ENCODE data around the gene DUSP22.

DUSP22 gene

DNA sequence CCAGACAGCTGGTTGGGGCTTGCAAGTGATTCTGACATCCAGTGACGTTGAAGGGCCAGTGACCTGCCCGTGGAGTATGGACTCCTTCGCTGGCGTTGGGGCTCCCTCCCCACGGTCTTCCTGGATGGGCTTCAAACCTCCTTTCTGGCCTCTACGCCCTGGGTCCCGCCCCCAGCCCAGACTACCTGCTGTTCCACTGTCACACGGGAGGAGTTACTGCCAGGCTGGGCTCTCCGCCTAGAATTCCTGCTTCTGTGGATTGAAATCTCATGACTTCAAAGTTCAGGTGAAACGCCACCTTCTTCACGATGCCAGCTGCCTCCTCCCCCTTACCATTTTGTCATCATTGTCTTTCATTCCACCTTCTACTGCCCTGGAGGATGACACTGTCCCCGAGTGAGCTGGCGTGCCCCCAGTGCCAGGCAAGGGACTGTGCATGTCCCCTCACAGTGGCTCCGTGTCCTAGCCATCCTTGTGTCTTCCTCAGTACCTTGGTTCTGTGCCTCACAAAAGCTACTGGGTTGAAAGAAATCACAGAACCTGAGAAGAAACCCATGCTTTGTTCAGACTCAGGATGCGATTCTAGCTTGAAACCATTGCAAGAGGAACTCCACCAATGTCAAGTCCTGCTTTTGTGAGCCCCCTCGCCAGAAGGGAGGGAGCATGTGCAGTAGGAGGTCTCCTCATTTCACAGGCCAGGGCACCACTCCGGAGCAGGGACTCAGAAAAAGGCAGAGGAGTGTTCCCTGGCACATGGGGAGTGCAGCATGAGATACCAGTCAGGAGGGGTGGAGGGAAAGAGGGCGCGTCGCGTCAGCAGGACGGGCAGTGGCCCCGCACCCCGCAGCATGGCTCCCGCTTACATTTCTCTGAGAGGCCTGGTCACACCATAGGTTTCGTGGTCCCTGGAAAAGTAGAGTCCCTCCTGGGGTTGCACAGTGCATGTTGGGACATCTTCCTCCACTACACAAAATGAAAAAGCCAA is 88.2 kb downstream of the DUSP22 start:
- DNase-seq (ENCODE audit: low spot score) = no peak

DNA sequence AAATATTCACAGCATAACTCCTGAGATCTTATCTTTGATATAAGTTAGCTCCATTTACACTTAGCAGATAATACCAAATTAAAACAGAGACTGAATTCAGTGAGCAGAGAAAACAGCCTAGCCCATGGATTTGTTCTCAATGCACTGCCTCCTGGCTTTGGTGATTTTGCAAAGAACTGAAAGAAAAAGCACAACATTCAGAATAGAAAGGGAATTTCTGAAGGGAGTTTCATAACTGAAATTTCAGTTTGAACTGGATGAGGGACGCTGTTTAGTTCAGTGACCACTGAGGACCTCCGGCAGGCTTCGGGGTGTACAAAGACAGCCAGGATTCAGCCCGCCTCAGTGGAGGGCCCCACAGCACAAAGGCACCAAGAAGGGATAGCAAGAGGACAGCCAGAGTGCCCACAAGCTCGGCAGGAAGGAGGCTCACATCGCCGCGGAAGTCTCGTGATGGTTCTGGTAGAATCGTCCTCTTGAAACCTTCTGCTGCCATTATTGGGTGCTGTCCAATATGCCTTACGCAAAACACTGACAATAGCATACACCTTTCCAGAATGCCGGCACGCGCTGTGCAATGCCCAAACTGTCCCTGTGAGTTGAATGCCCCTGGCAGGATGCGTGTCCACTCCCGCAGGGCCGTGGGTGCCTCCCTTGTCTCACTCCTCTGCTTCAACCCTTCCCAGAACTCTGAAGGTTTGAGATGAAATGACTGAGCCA is 89.6 kb downstream of the DUSP22 start:
- DNase-seq (ENCODE audit: low spot score) = no peak

DNA sequence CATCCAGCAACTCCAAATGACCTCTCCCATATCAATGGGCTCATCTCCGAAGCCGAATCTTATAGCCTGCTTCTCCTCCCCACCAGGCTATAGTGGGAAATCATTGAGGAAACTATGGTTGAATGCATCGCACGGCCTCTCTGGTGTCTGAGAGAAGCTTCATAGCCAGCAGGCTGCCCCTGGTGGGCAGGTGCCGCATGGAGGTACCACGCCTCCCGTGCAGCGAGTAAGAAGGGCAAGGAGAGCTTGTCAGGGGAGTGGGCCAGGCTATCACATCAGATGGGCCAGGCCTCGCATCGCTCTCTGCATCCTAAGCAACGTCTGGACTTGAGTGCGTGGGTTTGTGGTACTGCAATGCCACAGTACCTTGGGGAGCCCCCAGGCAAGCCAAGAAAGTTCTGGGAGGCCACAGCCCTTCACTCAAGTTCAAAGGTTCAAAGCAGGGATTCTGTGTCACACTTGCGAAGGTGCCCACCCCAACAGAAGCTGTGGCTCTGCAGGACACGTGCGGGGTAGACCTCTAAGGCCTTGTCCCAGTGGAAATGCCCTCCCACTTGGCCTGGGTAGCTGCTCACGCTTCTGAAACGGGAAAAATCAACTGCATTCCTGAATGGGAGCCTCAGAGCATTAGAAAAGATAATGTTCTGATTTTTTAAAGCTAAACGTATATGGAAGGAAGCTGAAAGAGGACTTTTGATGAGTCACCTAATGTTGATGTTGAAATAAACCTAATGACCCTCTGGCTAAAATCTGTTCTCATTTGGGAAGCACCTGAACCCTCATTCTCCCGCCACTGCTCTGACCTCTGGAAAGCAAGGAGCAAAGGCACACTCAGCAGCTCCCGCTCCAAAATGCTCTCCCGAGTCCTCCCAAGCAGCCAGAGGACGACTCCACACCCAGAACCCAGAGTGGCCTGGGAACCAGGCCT is 90.9 kb downstream of the DUSP22 start:
- DNase-seq (ENCODE audit: low spot score) = no peak

DNA sequence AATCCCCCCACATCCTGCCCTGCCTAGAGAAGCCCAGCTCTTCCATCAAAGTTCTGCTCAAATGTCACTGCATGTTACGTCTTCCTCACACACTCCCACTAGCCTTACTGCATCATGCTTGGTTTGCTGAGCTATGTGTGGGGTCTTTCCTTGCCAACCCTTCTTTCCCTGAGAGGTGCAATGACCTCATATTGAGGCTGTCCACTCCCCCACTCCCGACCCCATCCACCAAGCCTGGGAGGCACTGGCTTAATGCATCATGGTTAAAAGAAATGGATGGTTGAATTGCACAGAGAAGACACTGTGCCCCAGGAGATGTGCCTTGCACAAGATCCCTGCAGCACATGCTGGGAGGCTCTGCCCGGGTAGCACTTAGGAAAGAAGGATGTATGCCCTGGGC is 91.6 kb downstream of the DUSP22 start:
- DNase-seq (ENCODE audit: low spot score) = no peak

DNA sequence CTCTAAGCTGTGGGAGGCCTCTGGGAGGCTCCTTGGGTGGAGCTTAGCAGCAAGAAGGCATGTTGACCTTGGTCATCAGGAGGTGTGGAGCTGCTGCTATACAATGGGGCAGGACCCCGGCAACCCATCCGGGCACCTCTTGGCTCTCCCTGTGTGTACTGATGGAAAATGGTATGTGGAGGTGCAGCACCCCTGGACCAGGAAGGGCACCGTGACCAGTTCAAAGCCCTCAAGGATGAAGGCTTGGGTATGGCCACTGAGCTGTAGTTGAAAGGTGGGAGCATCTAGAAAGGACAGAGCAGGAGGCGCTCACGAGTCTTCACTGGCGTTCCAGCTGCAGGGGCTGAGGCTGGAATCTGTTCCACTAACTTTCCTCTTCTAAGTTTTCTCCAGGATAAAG is 92.6 kb downstream of the DUSP22 start:
- no peak for DNase-seq (ENCODE audit: low spot score)

DNA sequence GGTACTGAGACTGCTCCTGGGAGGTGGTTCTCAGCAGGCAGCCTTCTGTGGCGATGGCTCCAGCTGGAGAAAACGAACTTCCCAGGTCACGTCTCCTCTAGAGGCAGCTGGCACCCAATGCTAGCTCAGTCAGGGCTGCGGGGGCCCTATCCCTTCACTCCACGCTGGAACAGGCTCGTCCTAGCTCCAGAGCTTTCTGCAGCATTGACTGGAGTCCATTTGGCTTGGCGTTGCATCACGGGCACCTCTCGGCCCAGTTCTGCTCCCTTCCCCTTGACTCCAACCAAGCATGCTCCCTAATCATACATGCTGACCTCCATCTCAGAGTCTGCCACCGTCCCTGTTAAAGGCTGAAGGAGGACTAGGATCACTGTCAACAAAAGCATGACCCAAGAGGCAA is 93.3 kb downstream of the DUSP22 start:
- no peak for DNase-seq (ENCODE audit: low spot score)

DNA sequence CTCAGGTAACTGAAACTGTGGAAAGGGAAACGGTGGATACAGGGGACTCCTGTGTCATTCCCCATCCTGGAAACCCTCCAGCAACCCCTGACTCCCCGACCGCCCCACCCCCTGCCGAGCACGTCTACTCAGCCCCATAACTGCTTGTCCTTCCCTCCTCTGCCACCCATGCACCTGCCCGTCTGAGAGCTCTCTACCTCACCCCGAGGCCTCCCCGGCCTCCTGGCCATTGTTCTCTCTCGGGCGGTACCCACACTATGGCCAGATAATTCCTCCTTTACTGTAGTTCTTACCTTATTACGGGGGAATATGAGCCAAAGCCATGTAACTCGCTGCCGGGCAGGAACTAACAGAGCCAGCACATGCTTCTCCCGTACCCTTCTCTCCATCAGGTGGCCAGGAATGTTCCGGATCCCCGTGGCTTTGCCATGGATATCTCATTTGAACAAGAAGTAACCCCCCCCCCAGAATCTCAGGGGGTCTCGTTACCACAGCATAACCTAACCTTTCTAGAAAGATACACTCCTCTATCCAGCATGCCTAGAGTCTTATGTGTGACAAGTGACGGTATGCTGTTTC is 94.5 kb downstream of the DUSP22 start:
- no peak for DNase-seq (ENCODE audit: low spot score)

DNA sequence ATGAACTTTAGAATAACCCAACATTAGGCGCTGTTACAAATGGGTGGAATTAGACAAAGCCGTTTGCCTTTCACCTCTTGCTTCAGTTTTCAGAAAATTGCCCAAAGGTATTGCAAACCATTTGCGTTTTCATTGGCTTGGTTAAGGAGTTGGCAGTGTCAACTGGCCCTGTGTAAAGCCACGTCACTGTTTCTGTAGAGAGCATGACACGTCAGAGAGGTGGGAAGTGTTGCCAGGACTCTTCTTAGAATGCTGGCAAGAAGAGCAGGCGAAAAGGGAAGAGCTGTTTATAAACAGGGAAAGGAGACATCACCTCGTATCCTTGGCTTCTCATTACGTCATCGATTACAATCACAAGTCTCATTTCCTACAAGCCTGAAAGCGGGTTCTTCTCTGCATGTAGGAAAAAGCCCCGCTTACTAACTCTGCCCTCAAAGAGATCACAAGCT is 95.0 kb downstream of the DUSP22 start:
- no peak for DNase-seq (ENCODE audit: low spot score)

DNA sequence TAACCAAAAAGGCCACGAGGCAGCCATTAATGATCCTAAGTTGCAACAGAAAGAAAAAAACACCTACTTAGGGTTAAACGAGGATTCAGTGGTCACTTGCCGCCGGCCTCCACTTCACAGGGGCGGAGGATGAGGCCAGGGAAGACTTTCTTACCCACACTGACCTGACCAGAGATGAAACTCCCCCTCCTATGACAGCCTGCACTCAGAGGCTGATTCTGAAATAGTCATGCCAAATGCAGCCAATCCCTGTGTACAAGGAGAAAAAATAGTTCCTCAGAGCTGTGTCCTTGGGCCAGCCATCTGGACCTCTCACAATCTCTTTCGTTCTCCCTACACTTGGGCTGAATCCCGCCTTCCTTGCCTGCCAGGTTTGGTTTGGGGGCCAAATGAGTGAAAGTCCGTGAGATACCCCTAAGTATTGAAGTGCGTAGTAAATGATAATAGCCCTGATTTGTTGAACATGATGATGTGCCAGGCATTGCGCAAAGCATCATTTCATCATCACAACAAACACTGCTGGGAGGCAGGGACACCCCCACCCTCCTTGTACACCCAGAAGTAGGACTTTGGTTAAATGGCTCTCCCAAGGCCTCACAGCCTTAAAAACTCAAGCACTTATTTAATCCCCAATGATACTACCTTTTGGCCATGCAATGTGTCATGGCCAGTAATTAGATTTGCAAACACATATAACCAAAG is 96.1 kb downstream of the DUSP22 start:
- DNase-seq (ENCODE audit: low spot score) = no peak

DNA sequence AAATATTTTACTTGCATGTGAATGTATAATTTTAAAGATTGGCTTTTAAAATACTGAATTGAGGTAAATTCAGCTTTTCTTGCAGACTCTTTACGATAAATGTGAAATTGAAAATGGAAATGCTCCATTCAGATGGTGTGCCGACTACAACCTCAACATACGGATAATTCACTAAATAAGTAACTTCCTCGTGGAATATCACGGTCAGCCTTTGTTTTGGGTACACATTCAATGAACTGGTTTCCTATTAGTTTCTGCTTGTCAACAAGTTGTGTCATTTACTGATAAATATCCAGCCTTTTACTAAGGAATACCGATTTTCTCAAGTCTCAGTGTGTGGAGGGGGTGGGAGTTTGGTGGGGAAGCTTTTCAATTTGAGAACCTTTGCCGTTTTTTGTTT is 96.9 kb downstream of the DUSP22 start:
- DNase-seq (ENCODE audit: low spot score) = no peak

DNA sequence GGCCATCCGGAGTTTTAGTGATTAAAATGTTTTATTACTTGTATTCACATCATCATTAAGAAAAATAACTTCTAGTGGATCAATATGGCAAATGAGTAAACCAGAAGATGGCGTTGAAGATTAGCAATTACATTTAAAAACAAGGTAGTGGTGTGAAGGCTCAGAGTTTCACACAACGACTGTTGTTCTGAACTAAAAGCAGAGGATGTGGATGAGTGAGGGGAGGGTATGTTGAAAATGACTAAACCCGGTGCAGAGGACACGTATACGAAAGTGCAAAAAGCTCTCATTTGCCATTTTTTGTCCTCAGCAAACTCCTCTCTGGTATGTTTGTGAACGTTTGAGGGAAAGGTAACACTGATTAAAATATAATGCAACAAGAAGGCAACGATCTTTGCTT is 97.3 kb downstream of the DUSP22 start:
- DNase-seq (ENCODE audit: low spot score) = peak; percentile 28

DNA sequence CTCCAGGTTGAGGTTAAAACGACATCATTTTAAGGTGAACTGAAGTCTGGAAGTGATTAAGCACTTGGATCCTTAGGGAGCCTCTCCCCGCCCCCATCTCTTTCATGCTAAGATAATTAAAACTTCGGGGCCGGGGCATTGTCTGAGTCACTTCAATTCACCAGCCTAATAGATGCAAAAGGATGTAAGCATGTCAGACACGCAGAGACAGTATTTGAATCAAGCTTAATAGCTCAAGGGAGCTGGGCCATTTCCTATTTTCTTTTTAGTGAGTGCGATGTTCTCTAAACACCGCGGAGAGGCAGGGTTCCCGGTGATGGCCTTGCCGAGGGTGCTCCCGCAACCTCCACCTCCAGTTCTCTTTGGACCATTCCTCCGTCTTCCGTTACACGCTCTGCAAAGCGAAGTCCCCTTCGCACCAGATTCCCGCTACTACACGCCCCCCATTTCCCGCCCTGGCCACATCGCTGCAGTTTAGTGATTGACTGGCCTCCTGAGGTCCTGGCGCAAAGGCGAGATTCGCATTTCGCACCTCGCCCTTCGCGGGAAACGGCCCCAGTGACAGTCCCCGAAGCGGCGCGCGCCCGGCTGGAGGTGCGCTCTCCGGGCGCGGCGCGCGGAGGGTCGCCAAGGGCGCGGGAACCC is 98.7 kb downstream of the DUSP22 start:
- DNase-seq (ENCODE audit: low spot score) = no peak

DNA sequence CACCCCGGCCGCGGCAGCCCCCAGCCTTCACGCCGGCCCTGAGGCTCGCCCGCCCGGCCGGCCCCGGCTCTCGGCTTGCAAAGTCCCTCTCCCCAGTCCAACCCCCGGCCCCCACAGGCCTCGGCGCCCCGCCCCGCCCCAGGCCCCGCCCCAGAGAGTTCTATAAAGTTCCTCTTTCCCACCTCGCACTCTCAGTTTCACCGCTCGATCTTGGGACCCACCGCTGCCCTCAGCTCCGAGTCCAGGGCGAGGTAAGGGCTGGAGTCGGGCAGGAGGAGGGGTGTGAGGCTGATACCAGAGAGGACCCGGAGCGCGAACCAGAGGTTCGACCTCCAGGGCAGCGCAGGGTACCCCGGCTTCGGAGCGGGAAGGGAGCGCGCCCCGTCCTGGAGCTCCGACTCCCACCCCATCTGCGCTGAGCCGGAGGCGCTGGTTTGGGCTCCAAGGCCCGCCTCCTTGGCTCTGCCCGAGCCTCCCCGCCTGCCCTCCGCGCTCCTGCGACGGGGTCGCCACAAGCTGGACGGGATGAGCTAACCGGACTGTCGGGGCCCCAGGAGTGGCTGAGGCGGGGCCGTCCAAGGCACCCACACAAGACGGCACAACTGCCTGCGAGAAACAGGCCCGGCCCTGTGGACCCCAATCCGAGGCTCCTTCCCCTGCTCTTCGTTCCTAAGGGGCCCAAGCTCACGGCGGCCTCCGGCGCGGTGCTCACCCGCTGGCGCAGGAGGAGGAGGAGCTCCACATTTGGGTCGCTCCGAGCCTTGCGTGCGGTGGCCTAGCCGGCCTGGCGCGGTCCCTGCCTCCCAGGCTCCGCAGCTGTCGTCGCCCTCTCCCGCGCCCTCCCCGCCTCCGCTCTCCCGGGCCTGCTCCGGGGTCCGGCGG is 99.5 kb downstream of the DUSP22 start, which contains the start of gene IRF4:
Gene IRF4 (plus strand): TSS at position 194 of the 882 bp plus-strand sequence. CDS start 1,401 bp downstream, outside the sequence.
- DNase-seq (ENCODE audit: low spot score) = peak; percentile 61

DNA sequence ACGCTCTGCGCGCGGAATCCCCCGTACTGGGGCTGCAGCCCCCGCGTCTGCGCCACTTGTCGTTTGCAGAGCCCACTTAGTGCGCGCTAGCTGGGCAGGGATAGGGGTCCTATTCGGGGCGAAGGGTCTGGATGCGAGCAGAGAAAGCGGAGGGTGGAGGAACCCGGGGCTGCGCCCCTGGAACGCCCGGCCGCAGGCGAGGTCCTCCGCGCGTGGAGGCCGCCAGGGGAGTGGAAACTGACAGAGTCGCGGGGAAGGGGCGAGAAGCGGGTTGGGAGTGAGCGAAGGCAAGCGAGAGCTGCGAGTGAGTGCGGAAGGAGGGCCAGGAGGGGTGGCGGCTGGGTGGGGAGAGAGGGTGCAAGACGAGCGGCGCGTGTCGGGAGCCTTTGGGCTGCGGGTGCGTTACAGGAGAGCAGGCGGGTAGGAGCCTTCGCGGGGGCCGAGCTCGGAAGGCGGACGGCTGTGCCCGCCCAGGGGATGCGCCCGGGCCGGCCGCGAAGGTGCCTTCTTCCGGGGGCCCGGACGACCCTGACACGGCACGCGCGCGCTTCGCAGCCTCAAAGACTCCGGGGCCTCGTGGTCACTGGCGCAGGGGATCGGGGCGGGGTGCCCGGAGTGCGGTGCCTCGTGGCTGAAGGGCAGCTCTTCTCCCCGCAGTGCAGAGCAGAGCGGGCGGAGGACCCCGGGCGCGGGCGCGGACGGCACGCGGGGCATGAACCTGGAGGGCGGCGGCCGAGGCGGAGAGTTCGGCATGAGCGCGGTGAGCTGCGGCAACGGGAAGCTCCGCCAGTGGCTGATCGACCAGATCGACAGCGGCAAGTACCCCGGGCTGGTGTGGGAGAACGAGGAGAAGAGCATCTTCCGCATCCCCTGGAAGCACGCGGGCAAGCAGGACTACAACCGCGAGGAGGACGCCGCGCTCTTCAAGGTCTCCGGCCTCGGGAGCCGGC is 100.4 kb downstream of the DUSP22 start:
- DNase-seq (ENCODE audit: low spot score) = no peak

DNA sequence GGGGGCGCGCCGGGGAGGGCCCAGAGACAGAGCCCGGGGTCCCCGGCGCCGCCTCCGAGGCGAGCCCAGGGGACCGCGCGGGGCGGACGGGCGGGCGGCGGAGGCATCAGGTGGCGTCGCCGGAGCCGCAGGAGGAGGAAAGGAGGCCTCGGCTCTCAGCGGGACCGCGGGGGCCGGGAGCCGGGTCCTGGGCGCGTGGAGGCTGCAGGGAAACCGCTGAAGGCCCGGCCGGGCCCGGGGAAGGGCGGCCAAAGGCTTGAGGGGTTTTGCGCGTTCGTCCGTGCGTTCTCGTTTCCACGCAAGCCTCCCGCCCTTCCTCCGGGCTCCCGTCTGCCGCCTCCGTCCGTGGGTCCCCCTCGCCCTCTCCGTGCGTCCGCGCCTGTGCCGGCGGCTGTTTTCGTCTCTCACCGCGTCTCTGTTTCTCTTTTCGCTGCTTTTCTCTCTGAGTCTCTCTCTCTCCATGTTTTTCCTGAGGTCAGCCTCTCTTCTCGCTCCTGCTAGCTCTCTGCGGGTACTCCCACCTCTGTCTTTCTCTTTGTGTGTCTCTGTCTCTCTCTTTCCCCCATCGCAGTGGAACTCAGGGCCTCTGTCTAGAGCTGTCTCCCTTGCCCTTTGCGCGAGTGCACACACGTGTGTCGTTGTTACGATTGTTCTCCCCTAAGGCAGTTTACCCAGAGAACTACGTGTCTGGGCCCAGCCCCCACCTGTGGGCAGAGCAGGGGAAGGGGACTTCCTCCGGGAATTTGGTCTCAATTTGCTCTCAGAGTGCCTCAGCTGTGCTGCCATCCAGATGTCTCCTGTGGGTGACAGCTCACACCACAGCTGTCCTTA is 101.3 kb downstream of the DUSP22 start:
- DNase-seq (ENCODE audit: low spot score) = no peak

DNA sequence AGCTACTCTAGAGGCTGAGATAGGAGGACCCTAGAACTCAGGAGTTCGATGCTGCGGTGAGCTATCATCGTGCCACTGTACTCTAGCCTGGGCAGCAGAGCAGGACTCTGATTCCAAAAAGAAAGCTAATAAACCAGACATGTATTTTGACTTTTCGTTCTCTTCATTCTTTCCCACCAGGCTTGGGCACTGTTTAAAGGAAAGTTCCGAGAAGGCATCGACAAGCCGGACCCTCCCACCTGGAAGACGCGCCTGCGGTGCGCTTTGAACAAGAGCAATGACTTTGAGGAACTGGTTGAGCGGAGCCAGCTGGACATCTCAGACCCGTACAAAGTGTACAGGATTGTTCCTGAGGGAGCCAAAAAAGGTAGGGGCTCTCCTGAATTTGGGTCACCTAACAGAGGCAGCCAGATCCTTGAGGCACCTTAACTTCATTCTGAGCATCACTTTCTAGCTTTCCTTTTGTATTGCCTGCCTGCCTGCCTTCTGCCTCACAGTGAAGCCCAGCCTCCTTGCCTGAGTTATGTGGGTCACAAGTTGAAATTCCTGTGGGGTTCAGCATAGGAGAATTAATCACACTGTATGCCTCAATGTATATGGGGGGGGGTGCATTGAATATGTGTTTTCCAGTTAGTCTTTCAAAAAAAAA is 102.5 kb downstream of the DUSP22 start:
- DNase-seq (ENCODE audit: low spot score) = no peak
